Spleen (tissue), 3 donors: ENCODE results near the gene SEMA4C.

ENCODE experiments used
- POLR2A ChIP-seq, 3 donors: fragments of 450-650 bp; IDR thresholded peaks; one replicate each; pipeline ENCODE4 v1.5.1; 2017; ENCODE audit warnings: antibody characterized with exemption in 3 of 3, mild to moderate bottlenecking in 1 of 3
- POLR2AphosphoS5 ChIP-seq, 3 donors: sonication (generic); formaldehyde crosslinking; IDR thresholded peaks; one replicate each; pipeline ENCODE4 v1.5.1; 2017; ENCODE audit warnings: antibody characterized with exemption in 3 of 3

- TF ChIP-seq POLR2AphosphoS5 (IDR thresholded peaks at IDR 0.05), result peak in 2 of 3 donors; percentile 2 to 8
- TF ChIP-seq POLR2A (IDR thresholded peaks at IDR 0.05), result no peak
These were observed 25.5 kb downstream of the SEMA4C start for GRCh38 chr2:96844405-96844808.
